ENCODE data around the gene CD247.

DNA sequence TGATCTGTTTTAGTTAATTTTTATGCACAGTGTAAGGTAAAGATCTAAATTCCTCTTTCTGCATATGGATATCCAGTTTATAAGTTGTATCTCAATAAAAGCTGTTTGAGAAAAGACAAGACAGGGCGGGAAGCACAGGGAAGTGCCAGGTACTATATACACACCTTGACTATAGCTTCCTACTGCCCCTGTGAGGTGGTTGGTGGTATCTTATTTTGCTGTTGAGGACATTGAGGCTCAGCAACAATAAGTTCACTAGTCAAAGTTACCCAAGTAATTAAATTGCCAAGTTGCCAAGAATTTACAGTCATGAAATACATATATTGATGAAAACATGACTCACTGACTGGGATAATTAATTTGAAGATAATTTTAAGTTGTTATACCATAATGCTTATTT lies 109.1 kb downstream of the CD247 start:
- no peak for TF ChIP-seq SMAD1 (IDR thresholded peaks at IDR 0.05; ENCODE audit: low read depth, partially characterized antibody)
- TF ChIP-seq, protein P1, sequence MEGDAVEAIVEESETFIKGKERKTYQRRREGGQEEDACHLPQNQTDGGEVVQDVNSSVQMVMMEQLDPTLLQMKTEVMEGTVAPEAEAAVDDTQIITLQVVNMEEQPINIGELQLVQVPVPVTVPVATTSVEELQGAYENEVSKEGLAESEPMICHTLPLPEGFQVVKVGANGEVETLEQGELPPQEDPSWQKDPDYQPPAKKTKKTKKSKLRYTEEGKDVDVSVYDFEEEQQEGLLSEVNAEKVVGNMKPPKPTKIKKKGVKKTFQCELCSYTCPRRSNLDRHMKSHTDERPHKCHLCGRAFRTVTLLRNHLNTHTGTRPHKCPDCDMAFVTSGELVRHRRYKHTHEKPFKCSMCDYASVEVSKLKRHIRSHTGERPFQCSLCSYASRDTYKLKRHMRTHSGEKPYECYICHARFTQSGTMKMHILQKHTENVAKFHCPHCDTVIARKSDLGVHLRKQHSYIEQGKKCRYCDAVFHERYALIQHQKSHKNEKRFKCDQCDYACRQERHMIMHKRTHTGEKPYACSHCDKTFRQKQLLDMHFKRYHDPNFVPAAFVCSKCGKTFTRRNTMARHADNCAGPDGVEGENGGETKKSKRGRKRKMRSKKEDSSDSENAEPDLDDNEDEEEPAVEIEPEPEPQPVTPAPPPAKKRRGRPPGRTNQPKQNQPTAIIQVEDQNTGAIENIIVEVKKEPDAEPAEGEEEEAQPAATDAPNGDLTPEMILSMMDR (IDR thresholded peaks at IDR 0.05 in 2 of 3, conservative IDR thresholded peaks at IDR 0.05 in 1 of 3; ENCODE audit: control insufficient read depth in 2 of 3, extremely low read depth in 1 of 3, insufficient read depth in 1 of 3, low read depth in 3 of 3, low read length in 3 of 3) = peak in 2 of 3 experiments; percentile 34 to 40; a peak in 4 of 6 replicates
- no peak for TF ChIP-seq POLR2AphosphoS5 (IDR thresholded peaks at IDR 0.05; ENCODE audit: low read length)
- TF ChIP-seq ZNF24 (IDR thresholded peaks at IDR 0.05) = no peak
- no peak for TF ChIP-seq NFYB (IDR thresholded peaks at IDR 0.05; ENCODE audit: insufficient read depth, low read depth, low read length)
- no peak for TF ChIP-seq TBL1XR1 (IDR thresholded peaks at IDR 0.05; ENCODE audit: low read depth, low read length)
- TF ChIP-seq EZH2 (IDR thresholded peaks at IDR 0.05; ENCODE audit: borderline replicate concordance, control insufficient read depth, low read depth, low read length) = no peak
- TF ChIP-seq EP300 (IDR thresholded peaks at IDR 0.05; ENCODE audit: borderline replicate concordance in 1 of 2, control insufficient read depth in 1 of 2, low read depth in 2 of 2, low read length in 2 of 2) = no peak
- TF ChIP-seq, protein P2, sequence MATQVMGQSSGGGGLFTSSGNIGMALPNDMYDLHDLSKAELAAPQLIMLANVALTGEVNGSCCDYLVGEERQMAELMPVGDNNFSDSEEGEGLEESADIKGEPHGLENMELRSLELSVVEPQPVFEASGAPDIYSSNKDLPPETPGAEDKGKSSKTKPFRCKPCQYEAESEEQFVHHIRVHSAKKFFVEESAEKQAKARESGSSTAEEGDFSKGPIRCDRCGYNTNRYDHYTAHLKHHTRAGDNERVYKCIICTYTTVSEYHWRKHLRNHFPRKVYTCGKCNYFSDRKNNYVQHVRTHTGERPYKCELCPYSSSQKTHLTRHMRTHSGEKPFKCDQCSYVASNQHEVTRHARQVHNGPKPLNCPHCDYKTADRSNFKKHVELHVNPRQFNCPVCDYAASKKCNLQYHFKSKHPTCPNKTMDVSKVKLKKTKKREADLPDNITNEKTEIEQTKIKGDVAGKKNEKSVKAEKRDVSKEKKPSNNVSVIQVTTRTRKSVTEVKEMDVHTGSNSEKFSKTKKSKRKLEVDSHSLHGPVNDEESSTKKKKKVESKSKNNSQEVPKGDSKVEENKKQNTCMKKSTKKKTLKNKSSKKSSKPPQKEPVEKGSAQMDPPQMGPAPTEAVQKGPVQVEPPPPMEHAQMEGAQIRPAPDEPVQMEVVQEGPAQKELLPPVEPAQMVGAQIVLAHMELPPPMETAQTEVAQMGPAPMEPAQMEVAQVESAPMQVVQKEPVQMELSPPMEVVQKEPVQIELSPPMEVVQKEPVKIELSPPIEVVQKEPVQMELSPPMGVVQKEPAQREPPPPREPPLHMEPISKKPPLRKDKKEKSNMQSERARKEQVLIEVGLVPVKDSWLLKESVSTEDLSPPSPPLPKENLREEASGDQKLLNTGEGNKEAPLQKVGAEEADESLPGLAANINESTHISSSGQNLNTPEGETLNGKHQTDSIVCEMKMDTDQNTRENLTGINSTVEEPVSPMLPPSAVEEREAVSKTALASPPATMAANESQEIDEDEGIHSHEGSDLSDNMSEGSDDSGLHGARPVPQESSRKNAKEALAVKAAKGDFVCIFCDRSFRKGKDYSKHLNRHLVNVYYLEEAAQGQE (IDR thresholded peaks at IDR 0.05; ENCODE audit: low read depth, low read length) = no peak
- no peak for TF ChIP-seq KDM1A (IDR thresholded peaks at IDR 0.05; ENCODE audit: borderline replicate concordance)
- no peak for TF ChIP-seq STAT3 (IDR thresholded peaks at IDR 0.05; ENCODE audit: low read depth, low read length)
